Tibial nerve (tissue), 4 donors: ENCODE data around the gene MAPK8IP1.

Source experiments
- CTCF ChIP-seq, 5 experiments: fragments of 200-600 bp in 3 of 5; fragments of 450-650 bp in 2 of 5; sonication (generic) in 3 of 5; IDR thresholded peaks; one replicate each; pipeline ENCODE4 v1.5.1; 2016 to 2019; ENCODE audit warnings: antibody characterized with exemption in 5 of 5, mild to moderate bottlenecking in 3 of 5, moderate library complexity in 2 of 5
- EP300 ChIP-seq, 2 donors: sonication (generic); formaldehyde crosslinking; IDR thresholded peaks; one replicate each; pipeline ENCODE4 v1.6.1; 2017; ENCODE audit warnings: antibody characterized with exemption in 2 of 2, mild to moderate bottlenecking in 1 of 2

- TF ChIP-seq CTCF (IDR thresholded peaks at IDR 0.05) (no peak), EP300 (IDR thresholded peaks at IDR 0.05) (no peak)
These were observed 46.8 kb downstream of the MAPK8IP1 start for GRCh38 chr11:45932217-45932616.
